HEK293 (cell line): ENCODE results near the gene ST3GAL2.

ENCODE experiments used
- KLF9 ChIP-seq: fragments of 450-650 bp; formaldehyde crosslinking; IDR thresholded peaks from 2 replicates; pipeline ENCODE4 v1.5.1; 2016; ENCODE audit warnings: missing biosample characterization, missing genetic modification characterization, low read depth
- ZEB2 ChIP-seq: fragments of 450-650 bp; formaldehyde crosslinking; IDR thresholded peaks from 2 replicates; pipeline ENCODE4 v1.5.1; 2016; ENCODE audit warnings: missing biosample characterization, missing genetic modification characterization
- ZNF184 ChIP-seq: fragments of 450-650 bp; IDR thresholded peaks from 2 replicates; pipeline ENCODE4 v1.5.1; 2018; ENCODE audit warnings: missing biosample characterization, mild to moderate bottlenecking, missing genetic modification characterization
- ZNF24 ChIP-seq: fragments of 450-650 bp; formaldehyde crosslinking; IDR thresholded peaks from 2 replicates; pipeline ENCODE4 v1.5.1; 2016; ENCODE audit warnings: missing biosample characterization, missing genetic modification characterization
- ZNF274 ChIP-seq, 2 experiments: fragments of 200-500 bp in 1 of 2; fragments of 450-650 bp in 1 of 2; sonication (Bioruptor generic) in 1 of 2; formaldehyde crosslinking in 1 of 2; IDR thresholded peaks; 2 replicates each; pipeline versions ENCODE4 v1.5.1 to v1.6.1; 2014 to 2016; ENCODE audit warnings: borderline replicate concordance in 1 of 2, inconsistent platforms in 1 of 2, low read length in 1 of 2, missing biosample characterization in 1 of 2, missing genetic modification characterization in 1 of 2
- ZNF707 ChIP-seq: fragments of 450-650 bp; formaldehyde crosslinking; IDR thresholded peaks from 2 replicates; pipeline ENCODE4 v1.5.1; 2016; ENCODE audit warnings: missing biosample characterization, missing genetic modification characterization
- TF ChIP-seq, protein P1 (sequence below): IDR thresholded peaks from 2 replicates; pipeline ENCODE4 v1.6.1; 2011; ENCODE audit warnings: mild to moderate bottlenecking, low read depth, low read length, borderline replicate concordance
- TF ChIP-seq, protein P2 (sequence below): fragments of 450-650 bp; formaldehyde crosslinking; IDR thresholded peaks from 2 replicates; pipeline ENCODE4 v1.5.1; 2016; ENCODE audit warnings: missing biosample characterization, missing genetic modification characterization

DNA sequence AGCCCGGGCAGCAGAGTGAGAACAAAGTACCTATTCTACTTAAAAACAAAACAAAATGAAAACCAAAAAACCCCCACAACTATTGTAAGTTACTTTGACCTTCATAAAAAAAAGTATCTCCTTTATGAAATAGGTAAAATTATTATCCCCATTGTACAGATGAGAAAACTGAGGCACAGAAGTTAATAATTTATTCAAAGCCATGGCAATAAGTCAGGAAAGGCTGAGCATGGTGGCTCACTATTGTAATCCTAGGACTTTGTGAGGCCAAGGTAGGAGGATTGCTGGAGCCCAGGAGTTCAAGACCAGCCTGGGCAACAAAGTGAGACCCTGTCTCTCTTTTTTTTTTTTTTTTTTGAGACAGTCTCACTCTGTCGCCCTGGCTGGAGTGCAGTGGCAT lies 46.0 kb upstream of the ST3GAL2 start:
- no peak for TF ChIP-seq ZEB2 (tag by site-specific recombination)
- TF ChIP-seq, protein P1, sequence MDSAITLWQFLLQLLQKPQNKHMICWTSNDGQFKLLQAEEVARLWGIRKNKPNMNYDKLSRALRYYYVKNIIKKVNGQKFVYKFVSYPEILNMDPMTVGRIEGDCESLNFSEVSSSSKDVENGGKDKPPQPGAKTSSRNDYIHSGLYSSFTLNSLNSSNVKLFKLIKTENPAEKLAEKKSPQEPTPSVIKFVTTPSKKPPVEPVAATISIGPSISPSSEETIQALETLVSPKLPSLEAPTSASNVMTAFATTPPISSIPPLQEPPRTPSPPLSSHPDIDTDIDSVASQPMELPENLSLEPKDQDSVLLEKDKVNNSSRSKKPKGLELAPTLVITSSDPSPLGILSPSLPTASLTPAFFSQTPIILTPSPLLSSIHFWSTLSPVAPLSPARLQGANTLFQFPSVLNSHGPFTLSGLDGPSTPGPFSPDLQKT = no peak
- no peak for TF ChIP-seq ZNF24 (tag by site-specific recombination)
- TF ChIP-seq, protein P2, sequence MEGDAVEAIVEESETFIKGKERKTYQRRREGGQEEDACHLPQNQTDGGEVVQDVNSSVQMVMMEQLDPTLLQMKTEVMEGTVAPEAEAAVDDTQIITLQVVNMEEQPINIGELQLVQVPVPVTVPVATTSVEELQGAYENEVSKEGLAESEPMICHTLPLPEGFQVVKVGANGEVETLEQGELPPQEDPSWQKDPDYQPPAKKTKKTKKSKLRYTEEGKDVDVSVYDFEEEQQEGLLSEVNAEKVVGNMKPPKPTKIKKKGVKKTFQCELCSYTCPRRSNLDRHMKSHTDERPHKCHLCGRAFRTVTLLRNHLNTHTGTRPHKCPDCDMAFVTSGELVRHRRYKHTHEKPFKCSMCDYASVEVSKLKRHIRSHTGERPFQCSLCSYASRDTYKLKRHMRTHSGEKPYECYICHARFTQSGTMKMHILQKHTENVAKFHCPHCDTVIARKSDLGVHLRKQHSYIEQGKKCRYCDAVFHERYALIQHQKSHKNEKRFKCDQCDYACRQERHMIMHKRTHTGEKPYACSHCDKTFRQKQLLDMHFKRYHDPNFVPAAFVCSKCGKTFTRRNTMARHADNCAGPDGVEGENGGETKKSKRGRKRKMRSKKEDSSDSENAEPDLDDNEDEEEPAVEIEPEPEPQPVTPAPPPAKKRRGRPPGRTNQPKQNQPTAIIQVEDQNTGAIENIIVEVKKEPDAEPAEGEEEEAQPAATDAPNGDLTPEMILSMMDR (tag by site-specific recombination) = no peak
- TF ChIP-seq ZNF707 (tag by site-specific recombination) = no peak
- TF ChIP-seq ZNF184 = no peak
- TF ChIP-seq ZNF274 (IDR thresholded peaks at IDR 0.05; ENCODE audit: low read length) = no peak
- TF ChIP-seq ZNF274 (tag by site-specific recombination; IDR thresholded peaks at IDR 0.05; ENCODE audit: borderline replicate concordance) = no peak
- no peak for TF ChIP-seq KLF9 (tag by site-specific recombination)
